ENCODE measurements around the gene TEX101.

The TEX101 gene

GRCh38 chr19:43420954-43421353, 6.3 kb downstream of the TEX101 start:
- H3K9me3 ChIP-seq (ENCODE audit: control insufficient read depth in 2 of 2, low read length in 2 of 2), result no peaks in the 10 kb centered on the region
- no peaks in the 10 kb centered on the region for H3K36me3 ChIP-seq (ENCODE audit: control insufficient read depth in 2 of 2, insufficient read depth in 2 of 2, low read length in 2 of 2)
- no peak overlapping the region for H3K27ac ChIP-seq (ENCODE audit: low read length)
- H3K9ac ChIP-seq (ENCODE audit: low read length in 2 of 2), result no peak overlapping the region
- no peaks in the 10 kb centered on the region for H3K27me3 ChIP-seq (ENCODE audit: control insufficient read depth in 1 of 2, insufficient read depth in 2 of 2, low read length in 2 of 2)
- no peak overlapping the region for H3K4me3 ChIP-seq (ENCODE audit: low read length in 2 of 2)
- H3K4me1 ChIP-seq (ENCODE audit: control insufficient read depth, insufficient read depth, low read length), result no peaks in the 10 kb centered on the region

GRCh38 chr19:43422000-43422688, 7.5 kb downstream of the TEX101 start:
- no peaks in the 10 kb centered on the region for H3K27me3 ChIP-seq (ENCODE audit: control insufficient read depth in 1 of 2, insufficient read depth in 2 of 2, low read length in 2 of 2)
- no peaks in the 10 kb centered on the region for H3K4me1 ChIP-seq (ENCODE audit: control insufficient read depth, insufficient read depth, low read length)
- H3K9ac ChIP-seq (ENCODE audit: low read length in 2 of 2), result no peak overlapping the region
- H3K27ac ChIP-seq (ENCODE audit: low read length), result no peak overlapping the region
- H3K4me3 ChIP-seq (ENCODE audit: low read length in 2 of 2), result no peak overlapping the region
- H3K36me3 ChIP-seq (ENCODE audit: control insufficient read depth in 2 of 2, insufficient read depth in 2 of 2, low read length in 2 of 2), result no peaks in the 10 kb centered on the region
- H3K9me3 ChIP-seq (ENCODE audit: control insufficient read depth in 2 of 2, low read length in 2 of 2), result no peaks in the 10 kb centered on the region

GRCh38 chr19:43422689-43423066, 8.0 kb downstream of the TEX101 start:
- H3K27me3 ChIP-seq (ENCODE audit: control insufficient read depth in 1 of 2, insufficient read depth in 2 of 2, low read length in 2 of 2), result no peaks in the 10 kb centered on the region
- H3K4me1 ChIP-seq (ENCODE audit: control insufficient read depth, insufficient read depth, low read length), result no peaks in the 10 kb centered on the region
- no peak overlapping the region for H3K4me3 ChIP-seq (ENCODE audit: low read length in 2 of 2)
- H3K9ac ChIP-seq (ENCODE audit: low read length in 2 of 2), result no peak overlapping the region
- no peak overlapping the region for H3K27ac ChIP-seq (ENCODE audit: low read length)
- H3K36me3 ChIP-seq (ENCODE audit: control insufficient read depth in 2 of 2, insufficient read depth in 2 of 2, low read length in 2 of 2), result no peaks in the 10 kb centered on the region
- no peaks in the 10 kb centered on the region for H3K9me3 ChIP-seq (ENCODE audit: control insufficient read depth in 2 of 2, low read length in 2 of 2)

- no peak overlapping the region for H3K4me3 ChIP-seq (ENCODE audit: low read length in 2 of 2)
- H3K27ac ChIP-seq (ENCODE audit: low read length), result no peak overlapping the region
- H3K9me3 ChIP-seq (ENCODE audit: control insufficient read depth in 2 of 2, low read length in 2 of 2), result no peaks in the 10 kb centered on the region
- no peaks in the 10 kb centered on the region for H3K4me1 ChIP-seq (ENCODE audit: control insufficient read depth, insufficient read depth, low read length)
- H3K27me3 ChIP-seq (ENCODE audit: control insufficient read depth in 1 of 2, insufficient read depth in 2 of 2, low read length in 2 of 2), result no peaks in the 10 kb centered on the region
- H3K9ac ChIP-seq (ENCODE audit: low read length in 2 of 2), result no peak overlapping the region
- no peaks in the 10 kb centered on the region for H3K36me3 ChIP-seq (ENCODE audit: control insufficient read depth in 2 of 2, insufficient read depth in 2 of 2, low read length in 2 of 2)
Measured at GRCh38 chr19:43423779-43424178, 9.1 kb downstream of the TEX101 start.

GRCh38 chr19:43425567-43426392, 11.1 kb downstream of the TEX101 start:
- no peaks in the 10 kb centered on the region for H3K36me3 ChIP-seq (ENCODE audit: control insufficient read depth in 2 of 2, insufficient read depth in 2 of 2, low read length in 2 of 2)
- no peaks in the 10 kb centered on the region for H3K4me1 ChIP-seq (ENCODE audit: control insufficient read depth, insufficient read depth, low read length)
- no peak overlapping the region for H3K27ac ChIP-seq (ENCODE audit: low read length)
- H3K27me3 ChIP-seq (ENCODE audit: control insufficient read depth in 1 of 2, insufficient read depth in 2 of 2, low read length in 2 of 2), result no peaks in the 10 kb centered on the region
- no peak overlapping the region for H3K9ac ChIP-seq (ENCODE audit: low read length in 2 of 2)
- no peaks in the 10 kb centered on the region for H3K9me3 ChIP-seq (ENCODE audit: control insufficient read depth in 2 of 2, low read length in 2 of 2)
- H3K4me3 ChIP-seq (ENCODE audit: low read length in 2 of 2), result no peak overlapping the region

- Histone ChIP-seq H3K9me3 (ENCODE audit: control insufficient read depth in 2 of 2, low read length in 2 of 2) (no peaks in the 10 kb centered on the region), H3K9ac (ENCODE audit: low read length in 2 of 2) (no peak overlapping the region), H3K4me1 (ENCODE audit: control insufficient read depth, insufficient read depth, low read length) (no peaks in the 10 kb centered on the region), H3K36me3 (ENCODE audit: control insufficient read depth in 2 of 2, insufficient read depth in 2 of 2, low read length in 2 of 2) (no peaks in the 10 kb centered on the region), H3K27ac (ENCODE audit: low read length) (no peak overlapping the region), H3K4me3 (ENCODE audit: low read length in 2 of 2) (no peak overlapping the region), H3K27me3 (ENCODE audit: control insufficient read depth in 1 of 2, insufficient read depth in 2 of 2, low read length in 2 of 2) (no peaks in the 10 kb centered on the region)
Measured at GRCh38 chr19:43429395-43429794, 14.7 kb downstream of the TEX101 start.

GRCh38 chr19:43430142-43430710, 15.5 kb downstream of the TEX101 start:
- no peak overlapping the region for H3K4me3 ChIP-seq (ENCODE audit: low read length in 2 of 2)
- H3K36me3 ChIP-seq (ENCODE audit: control insufficient read depth in 2 of 2, insufficient read depth in 2 of 2, low read length in 2 of 2), result no peaks in the 10 kb centered on the region
- H3K9ac ChIP-seq (ENCODE audit: low read length in 2 of 2), result no peak overlapping the region
- H3K4me1 ChIP-seq (ENCODE audit: control insufficient read depth, insufficient read depth, low read length), result no peaks in the 10 kb centered on the region
- no peaks in the 10 kb centered on the region for H3K27me3 ChIP-seq (ENCODE audit: control insufficient read depth in 1 of 2, insufficient read depth in 2 of 2, low read length in 2 of 2)
- no peaks in the 10 kb centered on the region for H3K9me3 ChIP-seq (ENCODE audit: control insufficient read depth in 2 of 2, low read length in 2 of 2)
- H3K27ac ChIP-seq (ENCODE audit: low read length), result no peak overlapping the region

GRCh38 chr19:43430976-43431375, 16.3 kb downstream of the TEX101 start:
- H3K27ac ChIP-seq (ENCODE audit: low read length), result no peak overlapping the region
- H3K27me3 ChIP-seq (ENCODE audit: control insufficient read depth in 1 of 2, insufficient read depth in 2 of 2, low read length in 2 of 2), result no peaks in the 10 kb centered on the region
- no peaks in the 10 kb centered on the region for H3K9me3 ChIP-seq (ENCODE audit: control insufficient read depth in 2 of 2, low read length in 2 of 2)
- H3K9ac ChIP-seq (ENCODE audit: low read length in 2 of 2), result no peak overlapping the region
- no peaks in the 10 kb centered on the region for H3K36me3 ChIP-seq (ENCODE audit: control insufficient read depth in 2 of 2, insufficient read depth in 2 of 2, low read length in 2 of 2)
- no peak overlapping the region for H3K4me3 ChIP-seq (ENCODE audit: low read length in 2 of 2)
- H3K4me1 ChIP-seq (ENCODE audit: control insufficient read depth, insufficient read depth, low read length), result no peaks in the 10 kb centered on the region

GRCh38 chr19:43433358-43433673, 18.6 kb downstream of the TEX101 start:
- Histone ChIP-seq H3K9ac (ENCODE audit: low read length in 2 of 2) (no peak overlapping the region), H3K4me1 (ENCODE audit: control insufficient read depth, insufficient read depth, low read length) (no peaks in the 10 kb centered on the region), H3K27me3 (ENCODE audit: control insufficient read depth in 1 of 2, insufficient read depth in 2 of 2, low read length in 2 of 2) (peaks cover 0 to under 1% of the 10 kb centered on the region in 2 donors), H3K4me3 (ENCODE audit: low read length in 2 of 2) (no peak overlapping the region), H3K9me3 (ENCODE audit: control insufficient read depth in 2 of 2, low read length in 2 of 2) (no peaks in the 10 kb centered on the region), H3K36me3 (ENCODE audit: control insufficient read depth in 2 of 2, insufficient read depth in 2 of 2, low read length in 2 of 2) (no peaks in the 10 kb centered on the region), H3K27ac (ENCODE audit: low read length) (no peak overlapping the region)

GRCh38 chr19:43433689-43434088, 19.0 kb downstream of the TEX101 start:
- Histone ChIP-seq H3K9me3 (ENCODE audit: control insufficient read depth in 2 of 2, low read length in 2 of 2) (no peaks in the 10 kb centered on the region), H3K27me3 (ENCODE audit: control insufficient read depth in 1 of 2, insufficient read depth in 2 of 2, low read length in 2 of 2) (peaks cover 0 to 2% of the 10 kb centered on the region in 2 donors), H3K27ac (ENCODE audit: low read length) (no peak overlapping the region), H3K4me3 (ENCODE audit: low read length in 2 of 2) (no peak overlapping the region), H3K4me1 (ENCODE audit: control insufficient read depth, insufficient read depth, low read length) (no peaks in the 10 kb centered on the region), H3K9ac (ENCODE audit: low read length in 2 of 2) (no peak overlapping the region), H3K36me3 (ENCODE audit: control insufficient read depth in 2 of 2, insufficient read depth in 2 of 2, low read length in 2 of 2) (no peaks in the 10 kb centered on the region)

GRCh38 chr19:43435775-43436174, 21.1 kb downstream of the TEX101 start:
- H3K27ac ChIP-seq (ENCODE audit: low read length), result no peak overlapping the region
- H3K27me3 ChIP-seq (ENCODE audit: control insufficient read depth in 1 of 2, insufficient read depth in 2 of 2, low read length in 2 of 2), result peaks cover 0 to 2% of the 10 kb centered on the region in 2 donors
- H3K9ac ChIP-seq (ENCODE audit: low read length in 2 of 2), result no peak overlapping the region
- H3K9me3 ChIP-seq (ENCODE audit: control insufficient read depth in 2 of 2, low read length in 2 of 2), result no peaks in the 10 kb centered on the region
- no peaks in the 10 kb centered on the region for H3K4me1 ChIP-seq (ENCODE audit: control insufficient read depth, insufficient read depth, low read length)
- no peaks in the 10 kb centered on the region for H3K36me3 ChIP-seq (ENCODE audit: control insufficient read depth in 2 of 2, insufficient read depth in 2 of 2, low read length in 2 of 2)
- H3K4me3 ChIP-seq (ENCODE audit: low read length in 2 of 2), result no peak overlapping the region

Data from stomach smooth muscle (tissue), 2 donors.